Esophagus muscularis mucosa (tissue), 4 donors: ENCODE data around the gene EGLN3.

Source experiments
- CTCF ChIP-seq, 3 experiments: fragments of 200-600 bp in 2 of 3; fragments of 450-650 bp in 1 of 3; sonication (generic) in 2 of 3; IDR thresholded peaks; one replicate each; pipeline ENCODE4 v1.5.1; 2017 to 2019; ENCODE audit warnings: antibody characterized with exemption in 3 of 3, mild to moderate bottlenecking in 2 of 3, moderate library complexity in 1 of 3
- EP300 ChIP-seq: sonication (generic); formaldehyde crosslinking; IDR thresholded peaks from one replicate; pipeline ENCODE4 v1.6.1; 2017; ENCODE audit warnings: antibody characterized with exemption
- POLR2A ChIP-seq: fragments of 450-650 bp; IDR thresholded peaks from one replicate; pipeline ENCODE4 v1.6.1; 2017; ENCODE audit warnings: antibody characterized with exemption, moderate library complexity, mild to moderate bottlenecking, low read depth
- POLR2AphosphoS5 ChIP-seq, 2 donors: sonication (generic); formaldehyde crosslinking; IDR thresholded peaks; one replicate each; pipeline ENCODE4 v1.6.1; 2017; ENCODE audit warnings: antibody characterized with exemption in 2 of 2

GRCh38 chr14:33909380-33910084 lies 41.3 kb downstream of the EGLN3 start:
- no peak for TF ChIP-seq CTCF (IDR thresholded peaks at IDR 0.05)
- no peak for TF ChIP-seq POLR2AphosphoS5 (IDR thresholded peaks at IDR 0.05)
- TF ChIP-seq POLR2A: no peak
- TF ChIP-seq EP300: no peak
